NB4 (cell line): ENCODE results near the gene SBF1.
A peak's percentile ranks its signal among the peaks of the same experiment; 100 is the strongest.

ENCODE experiments used
- DNase-seq: peaks from one replicate; pipeline ENCODE4 v3.0.0; 2010; ENCODE audit warnings: low read depth
- H3K4me3 ChIP-seq: one replicate; pipeline ENCODE4 v1.5.1; 2011; ENCODE audit warnings: mild to moderate bottlenecking, low read depth, low read length, moderate library complexity
- MYC ChIP-seq: IDR thresholded peaks from 2 replicates; pipeline ENCODE4 v1.6.1; 2011; ENCODE audit warnings: low read depth, low read length
- POLR2A ChIP-seq: IDR thresholded peaks from 2 replicates; pipeline ENCODE4 v1.6.1; 2011; ENCODE audit warnings: mild to moderate bottlenecking; ENCODE audit not compliant: insufficient read length; ENCODE audit errors: extremely low read depth
- TF ChIP-seq, protein P1 (sequence below): IDR thresholded peaks from one replicate; pipeline ENCODE4 v1.5.1; 2012; ENCODE audit warnings: low read depth, low read length
- TF ChIP-seq, protein P2 (sequence below): IDR thresholded peaks from 2 replicates; pipeline ENCODE4 v1.6.1; 2011; ENCODE audit warnings: low read depth, low read length

Gene SBF1

DNA sequence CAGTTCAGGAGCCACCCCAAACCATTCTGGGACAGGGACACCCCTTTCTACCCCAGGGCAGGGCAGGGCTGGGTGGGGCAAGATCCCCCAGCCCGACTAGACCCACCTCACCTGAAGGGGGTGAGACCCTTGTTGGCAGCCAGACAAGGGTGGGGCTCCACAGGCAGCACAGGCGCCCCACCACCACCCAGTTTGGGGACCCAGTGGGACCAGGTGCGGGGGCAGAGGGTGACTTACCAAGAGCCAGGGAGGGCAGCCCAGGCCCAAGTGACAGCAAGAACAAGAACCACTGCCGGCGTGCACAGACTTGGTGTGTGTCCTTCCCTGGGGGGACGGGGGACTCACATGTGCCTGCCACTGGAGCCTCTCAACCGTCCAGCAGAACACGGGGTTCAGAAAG lies 8.7 kb upstream of the SBF1 start:
- TF ChIP-seq, protein P1, sequence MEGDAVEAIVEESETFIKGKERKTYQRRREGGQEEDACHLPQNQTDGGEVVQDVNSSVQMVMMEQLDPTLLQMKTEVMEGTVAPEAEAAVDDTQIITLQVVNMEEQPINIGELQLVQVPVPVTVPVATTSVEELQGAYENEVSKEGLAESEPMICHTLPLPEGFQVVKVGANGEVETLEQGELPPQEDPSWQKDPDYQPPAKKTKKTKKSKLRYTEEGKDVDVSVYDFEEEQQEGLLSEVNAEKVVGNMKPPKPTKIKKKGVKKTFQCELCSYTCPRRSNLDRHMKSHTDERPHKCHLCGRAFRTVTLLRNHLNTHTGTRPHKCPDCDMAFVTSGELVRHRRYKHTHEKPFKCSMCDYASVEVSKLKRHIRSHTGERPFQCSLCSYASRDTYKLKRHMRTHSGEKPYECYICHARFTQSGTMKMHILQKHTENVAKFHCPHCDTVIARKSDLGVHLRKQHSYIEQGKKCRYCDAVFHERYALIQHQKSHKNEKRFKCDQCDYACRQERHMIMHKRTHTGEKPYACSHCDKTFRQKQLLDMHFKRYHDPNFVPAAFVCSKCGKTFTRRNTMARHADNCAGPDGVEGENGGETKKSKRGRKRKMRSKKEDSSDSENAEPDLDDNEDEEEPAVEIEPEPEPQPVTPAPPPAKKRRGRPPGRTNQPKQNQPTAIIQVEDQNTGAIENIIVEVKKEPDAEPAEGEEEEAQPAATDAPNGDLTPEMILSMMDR = no peak
- TF ChIP-seq MYC (no peak), POLR2A (no peak)
- TF ChIP-seq, protein P2, sequence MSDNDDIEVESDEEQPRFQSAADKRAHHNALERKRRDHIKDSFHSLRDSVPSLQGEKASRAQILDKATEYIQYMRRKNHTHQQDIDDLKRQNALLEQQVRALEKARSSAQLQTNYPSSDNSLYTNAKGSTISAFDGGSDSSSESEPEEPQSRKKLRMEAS = no peak
- DNase-seq = no peak
- H3K4me3 ChIP-seq = no peak overlapping the region

DNA sequence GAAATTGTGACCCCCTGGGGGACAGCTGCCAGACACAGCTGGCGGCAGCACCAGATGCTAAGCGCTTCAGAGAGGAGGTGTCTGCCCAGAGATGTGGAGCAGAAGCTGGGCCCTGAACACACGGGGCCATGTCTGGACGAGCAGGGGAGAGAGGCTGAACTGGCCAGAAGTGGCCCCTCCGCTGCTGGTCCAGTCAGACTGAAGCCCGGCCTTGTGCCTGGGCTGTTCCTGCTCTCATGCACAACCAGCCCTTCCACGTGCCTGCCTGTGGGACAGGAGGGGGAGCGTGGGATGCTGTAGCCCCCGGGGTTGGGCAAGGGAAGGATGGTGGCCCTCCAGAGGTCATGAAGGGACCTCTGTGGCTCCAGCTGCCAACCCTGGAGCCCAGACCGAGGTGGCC lies 8.3 kb upstream of the SBF1 start:
- H3K4me3 ChIP-seq = no peak overlapping the region
- DNase-seq = no peak
- TF ChIP-seq MYC (no peak), POLR2A (no peak)
- TF ChIP-seq, protein P2 = no peak
- TF ChIP-seq, protein P1 = no peak

DNA sequence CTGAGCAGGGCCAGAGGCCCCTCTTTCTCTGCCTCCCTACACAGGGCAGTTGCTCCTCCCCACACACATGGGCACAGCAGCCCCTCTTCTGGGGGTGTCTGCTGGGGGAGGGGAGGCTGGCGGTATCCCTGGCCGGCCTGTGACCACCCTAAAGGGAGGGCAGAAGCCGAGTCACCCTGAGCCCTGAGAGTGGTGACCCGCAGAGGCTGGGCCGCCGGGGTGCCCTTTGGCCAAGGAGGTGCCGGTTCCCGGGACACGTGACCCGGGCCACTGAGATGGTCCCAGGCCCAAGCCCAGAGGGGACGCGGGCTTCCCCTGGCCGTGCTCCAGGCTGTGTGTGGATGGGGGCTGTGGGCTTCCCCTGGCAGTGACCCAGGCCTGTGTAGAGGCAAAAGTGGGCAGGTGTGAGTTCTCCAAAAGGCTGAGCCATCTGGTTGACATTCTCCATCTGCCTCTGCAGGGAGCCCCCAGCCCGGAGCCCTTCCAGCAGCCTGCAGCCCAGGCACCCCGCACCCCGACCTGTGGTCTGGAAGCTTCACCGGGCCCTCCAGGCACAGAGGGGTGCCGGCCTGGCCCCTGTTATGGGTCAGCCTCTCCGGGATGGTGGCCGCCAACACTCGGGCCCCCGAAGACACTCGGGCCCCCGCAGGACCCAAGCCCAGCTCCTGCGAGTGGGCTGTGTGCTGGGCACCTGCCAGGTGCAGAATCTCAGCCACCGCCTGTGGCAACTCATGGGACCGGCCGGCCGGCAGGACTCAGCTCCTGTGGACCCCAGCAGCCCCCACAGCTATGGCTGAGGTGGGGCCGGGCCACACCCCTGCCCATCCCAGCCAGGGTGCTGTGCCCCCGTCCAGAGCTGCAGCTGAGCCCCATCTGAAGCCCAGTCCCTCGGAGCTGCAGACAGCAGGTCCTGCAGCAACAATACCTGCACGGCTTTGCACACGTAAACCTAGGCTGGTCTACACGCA lies 7.6 kb upstream of the SBF1 start:
- no peak for TF ChIP-seq MYC
- TF ChIP-seq POLR2A = no peak
- TF ChIP-seq, protein P2 = no peak
- TF ChIP-seq, protein P1 = no peak
- DNase-seq = no peak
- no peak overlapping the region for H3K4me3 ChIP-seq

DNA sequence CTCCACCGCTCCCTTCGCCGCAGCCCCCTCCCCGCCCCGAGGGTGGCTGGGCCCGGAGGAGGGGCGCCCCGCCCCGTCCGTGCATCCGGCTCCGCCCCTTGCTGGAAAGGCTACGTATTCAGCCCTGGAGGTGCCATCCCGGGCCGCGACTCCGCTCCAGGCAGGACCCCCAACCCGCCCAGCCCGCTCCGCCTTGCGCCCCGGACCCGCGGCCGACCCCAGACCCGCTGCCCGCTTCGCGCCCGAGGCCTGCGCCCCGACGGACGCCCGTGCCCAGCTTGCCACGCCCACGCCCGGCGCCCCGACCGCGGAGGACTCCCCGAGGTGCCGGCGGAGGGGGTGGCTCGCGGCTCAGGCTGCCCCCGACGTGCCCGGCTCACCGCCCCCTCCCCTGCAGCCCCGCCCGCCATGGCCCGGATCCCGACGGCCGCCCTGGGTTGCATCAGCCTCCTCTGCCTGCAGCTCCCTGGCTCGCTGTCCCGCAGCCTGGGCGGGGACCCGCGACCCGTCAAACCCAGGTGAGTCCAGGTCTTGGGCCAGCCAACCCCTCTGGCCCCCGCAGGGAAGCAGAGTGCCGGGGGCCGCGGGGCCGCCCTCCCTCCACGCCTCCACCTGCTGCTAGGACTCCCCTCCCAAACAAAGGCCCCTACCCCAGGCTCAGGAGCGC lies 6.7 kb upstream of the SBF1 start, which contains the start of gene ADM2:
Gene ADM2 (plus strand): TSS at position 104 of the 667 bp plus-strand sequence. CDS start 305 bp downstream, at position 409.
- DNase-seq = peak; percentile 40
- TF ChIP-seq, protein P1 = no peak
- TF ChIP-seq POLR2A (no peak), MYC (no peak)
- TF ChIP-seq, protein P2 = no peak
- H3K4me3 ChIP-seq = no peak within 1 kb of the TSS

DNA sequence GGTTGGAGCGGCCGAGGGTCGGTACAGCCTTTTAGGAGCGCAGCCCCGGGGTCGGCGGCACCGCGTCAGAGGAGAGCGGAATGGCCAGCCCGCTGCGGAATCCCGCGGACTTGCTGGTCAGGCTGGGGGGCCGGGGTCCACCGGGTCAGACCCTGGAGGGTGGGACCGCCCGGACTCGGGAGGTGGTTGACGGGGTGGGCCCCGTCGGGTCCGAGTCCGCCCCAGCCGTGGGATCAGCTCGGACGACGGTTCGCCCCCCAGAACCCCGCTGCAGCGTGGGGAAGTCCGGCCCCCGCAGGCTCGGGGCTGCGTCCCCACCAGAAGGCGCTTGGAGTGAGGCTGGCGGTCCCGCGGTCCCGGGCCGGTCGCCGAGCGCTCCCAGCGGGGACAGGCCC lies 6.2 kb upstream of the SBF1 start:
- no peak for DNase-seq
- TF ChIP-seq, protein P1 = no peak
- no peak for TF ChIP-seq POLR2A
- TF ChIP-seq, protein P2 = no peak
- no peak for TF ChIP-seq MYC
- no peak overlapping the region for H3K4me3 ChIP-seq
